Measurements from ENCODE around the gene OR51D1.

Gene OR51D1

GRCh38 chr11:4639931-4640330 is 2.7 kb downstream of the OR51D1 start:
- TF ChIP-seq CTCF (IDR thresholded peaks at IDR 0.05), result no peak

- TF ChIP-seq CTCF (IDR thresholded peaks at IDR 0.05), result no peak
These were observed 4.2 kb downstream of the OR51D1 start for GRCh38 chr11:4641501-4641900.

GRCh38 chr11:4642043-4642442 is 4.8 kb downstream of the OR51D1 start:
- no peak for TF ChIP-seq CTCF (IDR thresholded peaks at IDR 0.05)

GRCh38 chr11:4643076-4643475 is 5.8 kb downstream of the OR51D1 start:
- TF ChIP-seq CTCF (IDR thresholded peaks at IDR 0.05), result no peak

GRCh38 chr11:4643682-4644081 is 6.4 kb downstream of the OR51D1 start, which contains the start of gene OR51E1:
Gene OR51E1, plus strand, starts transcription at chr11:4643982. Its CDS starts 8,545 bp downstream, at chr11:4652527.
- TF ChIP-seq CTCF (IDR thresholded peaks at IDR 0.05), result no peak

GRCh38 chr11:4644233-4644632 is 7.0 kb downstream of the OR51D1 start:
- TF ChIP-seq CTCF (IDR thresholded peaks at IDR 0.05), result no peak

- no peak for TF ChIP-seq CTCF (IDR thresholded peaks at IDR 0.05)
These were observed 8.7 kb downstream of the OR51D1 start for GRCh38 chr11:4645974-4646373.

- TF ChIP-seq CTCF (IDR thresholded peaks at IDR 0.05), result no peak
These were observed 10.5 kb downstream of the OR51D1 start for GRCh38 chr11:4647766-4648165.
